Bronchial epithelial cell (primary cell): ENCODE results near the gene SNCA. TPM values are rescaled to one million over a fixed set of nuclear protein-coding genes. Genes with fewer than 3 reads are reported as not detected.

Experiments used
- DNase-seq: peaks from one replicate; pipeline ENCODE4 v3.0.0-alpha.2; 2010; ENCODE audit warnings: low read depth
- FAIRE-seq: peaks from 2 replicates; lab custom pipeline; 2011; peaks lifted over from hg19 to GRCh38; lab: Jason Lieb, UNC
- H3K27me3 ChIP-seq: 2 replicates; pipeline ENCODE4 v1.5.1; 2011; ENCODE audit warnings: low read length; ENCODE audit not compliant: control insufficient read depth, insufficient read depth
- H3K36me3 ChIP-seq: 2 replicates; pipeline ENCODE4 v1.5.1; 2011; ENCODE audit warnings: low read length; ENCODE audit not compliant: control insufficient read depth, insufficient read depth
- H3K4me3 ChIP-seq: 2 replicates; pipeline ENCODE4 v1.5.1; 2011; ENCODE audit warnings: mild to moderate bottlenecking, low read depth, low read length, control low read depth
- total RNA-seq: library from RNA; depleted of rRNA; stranded (reverse); fragments of >200 nt; gene quantifications from 2 replicates; pipeline ENCODE4 v1.2.1, GENCODE V29; 2014
- TF ChIP-seq, protein P1 (sequence below): IDR thresholded peaks from 2 replicates; pipeline ENCODE4 v1.5.1; 2011; ENCODE audit warnings: mild to moderate bottlenecking, moderate library complexity, low read length, control low read depth, inconsistent platforms; ENCODE audit not compliant: insufficient read depth, severe bottlenecking

SNCA gene
- total RNA-seq, 1 donor from 2014 or later = 31.6 TPM

GRCh38 chr4:89868276-89868675 is 31.3 kb upstream of the SNCA start:
- Histone ChIP-seq H3K4me3 (no peak overlapping the region), H3K36me3 (no peaks in the 10 kb centered on the region), H3K27me3 (no peaks in the 10 kb centered on the region)
- no peak for DNase-seq
- TF ChIP-seq, protein P1, sequence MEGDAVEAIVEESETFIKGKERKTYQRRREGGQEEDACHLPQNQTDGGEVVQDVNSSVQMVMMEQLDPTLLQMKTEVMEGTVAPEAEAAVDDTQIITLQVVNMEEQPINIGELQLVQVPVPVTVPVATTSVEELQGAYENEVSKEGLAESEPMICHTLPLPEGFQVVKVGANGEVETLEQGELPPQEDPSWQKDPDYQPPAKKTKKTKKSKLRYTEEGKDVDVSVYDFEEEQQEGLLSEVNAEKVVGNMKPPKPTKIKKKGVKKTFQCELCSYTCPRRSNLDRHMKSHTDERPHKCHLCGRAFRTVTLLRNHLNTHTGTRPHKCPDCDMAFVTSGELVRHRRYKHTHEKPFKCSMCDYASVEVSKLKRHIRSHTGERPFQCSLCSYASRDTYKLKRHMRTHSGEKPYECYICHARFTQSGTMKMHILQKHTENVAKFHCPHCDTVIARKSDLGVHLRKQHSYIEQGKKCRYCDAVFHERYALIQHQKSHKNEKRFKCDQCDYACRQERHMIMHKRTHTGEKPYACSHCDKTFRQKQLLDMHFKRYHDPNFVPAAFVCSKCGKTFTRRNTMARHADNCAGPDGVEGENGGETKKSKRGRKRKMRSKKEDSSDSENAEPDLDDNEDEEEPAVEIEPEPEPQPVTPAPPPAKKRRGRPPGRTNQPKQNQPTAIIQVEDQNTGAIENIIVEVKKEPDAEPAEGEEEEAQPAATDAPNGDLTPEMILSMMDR = no peak
- FAIRE-seq = no peak

GRCh38 chr4:89863533-89863932 is 26.6 kb upstream of the SNCA start:
- DNase-seq = no peak
- H3K36me3 ChIP-seq = no peaks in the 10 kb centered on the region
- H3K27me3 ChIP-seq = no peaks in the 10 kb centered on the region
- FAIRE-seq = no peak
- TF ChIP-seq, protein P1 = no peak
- no peak overlapping the region for H3K4me3 ChIP-seq

DNA sequence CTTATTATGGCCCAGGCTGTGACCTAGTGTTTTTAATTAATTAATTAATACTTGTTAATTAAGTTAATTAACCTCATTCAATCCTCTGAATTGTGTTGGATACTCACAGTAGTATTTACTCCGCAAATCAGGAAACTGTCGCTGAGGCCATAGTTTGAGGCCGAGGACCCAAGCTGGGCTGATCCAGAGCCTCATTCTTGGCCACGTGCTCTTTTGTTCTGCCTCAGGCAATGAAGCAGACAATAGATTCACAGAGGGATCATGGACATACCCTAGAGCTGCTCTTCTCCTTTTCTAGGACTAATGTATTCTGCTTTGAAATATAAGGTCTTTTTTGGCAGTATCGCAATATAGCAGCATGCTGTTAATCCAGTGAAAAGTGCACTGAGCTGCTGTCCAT is 24.0 kb upstream of the SNCA start:
- FAIRE-seq = no peak
- Histone ChIP-seq H3K4me3 (no peak overlapping the region), H3K36me3 (no peaks in the 10 kb centered on the region), H3K27me3 (no peaks in the 10 kb centered on the region)
- DNase-seq = no peak
- TF ChIP-seq, protein P1 = no peak

- Histone ChIP-seq H3K4me3 (no peak overlapping the region), H3K27me3 (no peaks in the 10 kb centered on the region), H3K36me3 (no peaks in the 10 kb centered on the region)
- no peak for DNase-seq
- no peak for FAIRE-seq
- TF ChIP-seq, protein P1 = no peak
Measured at GRCh38 chr4:89855236-89855635, 18.3 kb upstream of the SNCA start.

DNA sequence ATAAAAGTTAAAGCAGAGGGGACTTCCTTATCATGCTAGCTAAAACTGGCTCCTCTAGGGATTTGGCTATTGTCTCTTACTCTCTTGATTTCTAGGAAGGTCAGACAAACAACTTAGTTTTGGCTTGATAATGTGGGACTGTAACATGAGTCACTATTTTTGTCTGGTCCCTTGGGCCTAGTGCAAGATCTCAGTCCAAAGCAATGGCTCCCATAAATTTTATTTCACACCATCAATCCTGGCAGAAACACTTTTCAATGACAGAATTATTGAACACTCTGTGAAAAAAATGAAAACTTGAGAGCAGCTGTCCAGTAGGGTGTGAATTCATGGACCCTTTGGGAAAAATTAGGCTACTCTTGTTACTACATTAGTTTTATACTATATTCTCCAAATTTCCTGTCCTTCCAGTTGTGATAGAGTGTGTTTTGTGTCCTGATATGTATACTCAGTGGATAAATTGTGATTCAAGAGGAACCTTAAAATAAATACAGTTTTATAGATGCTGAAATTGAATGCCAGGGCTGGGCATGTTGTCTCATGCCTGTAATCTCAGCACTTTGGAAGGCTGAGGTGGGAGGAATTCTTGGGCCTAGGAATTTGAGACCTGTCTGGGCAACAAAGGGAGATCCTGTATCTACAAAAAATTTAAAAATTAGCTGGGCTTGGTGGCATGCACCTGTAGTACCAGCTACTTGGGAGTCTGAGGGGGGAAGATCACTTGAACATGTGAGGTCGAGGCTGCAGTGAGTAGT is 10.8 kb upstream of the SNCA start:
- FAIRE-seq = no peak

More for the DNA sequence above, 10.8 kb upstream of the SNCA start:
- no peaks in the 10 kb centered on the region for H3K36me3 ChIP-seq
- peak; percentile 88 for DNase-seq
- H3K27me3 ChIP-seq = no peaks in the 10 kb centered on the region
- TF ChIP-seq, protein P1 = no peak
- no peak overlapping the region for H3K4me3 ChIP-seq
